Ishikawa (cell line): ENCODE results near the gene SMPX.

Source experiments
- CREB1 ChIP-seq: IDR thresholded peaks from 2 replicates; pipeline ENCODE4 v1.6.1; 2012; ENCODE audit warnings: low read depth
- EGR1 ChIP-seq: IDR thresholded peaks from 2 replicates; pipeline ENCODE4 v1.6.1; 2012
- EP300 ChIP-seq: IDR thresholded peaks from 2 replicates; pipeline ENCODE4 v1.6.1; 2012; ENCODE audit warnings: borderline replicate concordance
- NFIC ChIP-seq: IDR thresholded peaks from 2 replicates; pipeline ENCODE4 v1.6.1; 2012
- RAD21 ChIP-seq: IDR thresholded peaks from 2 replicates; pipeline ENCODE4 v1.6.1; 2012; ENCODE audit warnings: low read depth
- TCF12 ChIP-seq: IDR thresholded peaks from 2 replicates; pipeline ENCODE4 v1.6.1; 2012; ENCODE audit warnings: low read depth
- YY1 ChIP-seq: IDR thresholded peaks from 2 replicates; pipeline ENCODE4 v1.6.1; 2012; ENCODE audit warnings: low read depth
- TF ChIP-seq, protein P1 (sequence below): IDR thresholded peaks from 2 replicates; pipeline ENCODE4 v1.6.1; 2012
- TF ChIP-seq, protein P2 (sequence below): IDR thresholded peaks from 2 replicates; pipeline ENCODE4 v1.6.1; 2012
- TF ChIP-seq, protein P3 (sequence below): IDR thresholded peaks from 2 replicates; pipeline ENCODE4 v1.6.1; 2012; ENCODE audit warnings: low read depth, mild to moderate bottlenecking

DNA sequence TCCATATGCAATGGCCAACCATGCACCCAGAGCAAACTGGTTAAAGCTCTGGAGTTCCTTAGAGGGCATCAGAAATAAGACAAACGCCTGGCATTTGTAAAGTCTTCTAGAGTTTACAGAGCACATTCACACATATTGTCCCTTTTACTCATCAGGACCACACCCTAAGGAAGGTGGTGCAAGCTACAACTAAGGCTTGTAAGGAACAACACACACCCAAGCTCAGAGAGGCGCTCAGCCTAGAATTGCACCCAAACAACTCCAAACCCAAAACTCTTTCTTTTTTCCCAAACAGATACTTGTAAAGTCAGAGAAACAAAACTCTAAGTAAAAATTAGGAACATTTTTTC is 46.1 kb downstream of the SMPX start:
- no peak for TF ChIP-seq NFIC
- TF ChIP-seq YY1, result no peak
- no peak for TF ChIP-seq CREB1
- TF ChIP-seq EGR1, result no peak
- TF ChIP-seq, protein P1, sequence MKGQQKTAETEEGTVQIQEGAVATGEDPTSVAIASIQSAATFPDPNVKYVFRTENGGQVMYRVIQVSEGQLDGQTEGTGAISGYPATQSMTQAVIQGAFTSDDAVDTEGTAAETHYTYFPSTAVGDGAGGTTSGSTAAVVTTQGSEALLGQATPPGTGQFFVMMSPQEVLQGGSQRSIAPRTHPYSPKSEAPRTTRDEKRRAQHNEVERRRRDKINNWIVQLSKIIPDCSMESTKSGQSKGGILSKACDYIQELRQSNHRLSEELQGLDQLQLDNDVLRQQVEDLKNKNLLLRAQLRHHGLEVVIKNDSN, result no peak
- no peak for TF ChIP-seq RAD21
- TF ChIP-seq EP300, result no peak
- TF ChIP-seq, protein P2, sequence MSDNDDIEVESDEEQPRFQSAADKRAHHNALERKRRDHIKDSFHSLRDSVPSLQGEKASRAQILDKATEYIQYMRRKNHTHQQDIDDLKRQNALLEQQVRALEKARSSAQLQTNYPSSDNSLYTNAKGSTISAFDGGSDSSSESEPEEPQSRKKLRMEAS, result no peak
- TF ChIP-seq, protein P3, sequence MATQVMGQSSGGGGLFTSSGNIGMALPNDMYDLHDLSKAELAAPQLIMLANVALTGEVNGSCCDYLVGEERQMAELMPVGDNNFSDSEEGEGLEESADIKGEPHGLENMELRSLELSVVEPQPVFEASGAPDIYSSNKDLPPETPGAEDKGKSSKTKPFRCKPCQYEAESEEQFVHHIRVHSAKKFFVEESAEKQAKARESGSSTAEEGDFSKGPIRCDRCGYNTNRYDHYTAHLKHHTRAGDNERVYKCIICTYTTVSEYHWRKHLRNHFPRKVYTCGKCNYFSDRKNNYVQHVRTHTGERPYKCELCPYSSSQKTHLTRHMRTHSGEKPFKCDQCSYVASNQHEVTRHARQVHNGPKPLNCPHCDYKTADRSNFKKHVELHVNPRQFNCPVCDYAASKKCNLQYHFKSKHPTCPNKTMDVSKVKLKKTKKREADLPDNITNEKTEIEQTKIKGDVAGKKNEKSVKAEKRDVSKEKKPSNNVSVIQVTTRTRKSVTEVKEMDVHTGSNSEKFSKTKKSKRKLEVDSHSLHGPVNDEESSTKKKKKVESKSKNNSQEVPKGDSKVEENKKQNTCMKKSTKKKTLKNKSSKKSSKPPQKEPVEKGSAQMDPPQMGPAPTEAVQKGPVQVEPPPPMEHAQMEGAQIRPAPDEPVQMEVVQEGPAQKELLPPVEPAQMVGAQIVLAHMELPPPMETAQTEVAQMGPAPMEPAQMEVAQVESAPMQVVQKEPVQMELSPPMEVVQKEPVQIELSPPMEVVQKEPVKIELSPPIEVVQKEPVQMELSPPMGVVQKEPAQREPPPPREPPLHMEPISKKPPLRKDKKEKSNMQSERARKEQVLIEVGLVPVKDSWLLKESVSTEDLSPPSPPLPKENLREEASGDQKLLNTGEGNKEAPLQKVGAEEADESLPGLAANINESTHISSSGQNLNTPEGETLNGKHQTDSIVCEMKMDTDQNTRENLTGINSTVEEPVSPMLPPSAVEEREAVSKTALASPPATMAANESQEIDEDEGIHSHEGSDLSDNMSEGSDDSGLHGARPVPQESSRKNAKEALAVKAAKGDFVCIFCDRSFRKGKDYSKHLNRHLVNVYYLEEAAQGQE, result no peak
- no peak for TF ChIP-seq TCF12
